PC-3 (cell line): ENCODE results near the gene PBX3. TPM values are rescaled to one million over a fixed set of nuclear protein-coding genes. Genes with fewer than 3 reads are reported as not detected.

Source experiments
- ATAC-seq: fragments of 200-7000 bp; cut with Tn5 transposase; 2 replicates; pipeline ENCODE4 v1.9.1; 2020; ENCODE audit warnings: mild to moderate bottlenecking, moderate library complexity
- BruUV-seq: library from RNA; stranded (reverse); fragments of 400-500 nt; replicated peaks from 2 replicates; lab custom pipeline; 2021; lab: Mats Ljungman, UMichigan
- CTCF ChIA-PET: fragments of 300-600 bp; sonication (Branson Sonifier 250); formaldehyde crosslinking; loops from one replicate; lab custom pipeline; 2022; ENCODE audit warnings: antibody characterized with exemption; lab: Charles Lee
- POLR2A ChIA-PET: fragments of 300-600 bp; sonication (Branson Sonifier 250); formaldehyde crosslinking; loops from one replicate; lab custom pipeline; 2022; ENCODE audit warnings: antibody characterized with exemption; ENCODE audit not compliant: unreplicated experiment; lab: Charles Lee
- DNase-seq: peaks from one replicate; pipeline ENCODE4 v3.0.0-alpha.2; 2015
- H2AFZ ChIP-seq: fragments of 300-600 bp; sonication (generic); 2 replicates; pipeline ENCODE4 v1.6.0; 2016; ENCODE audit warnings: antibody characterized with exemption, low read length
- H3F3A ChIP-seq: fragments of 300-600 bp; sonication (generic); one replicate; pipeline ENCODE4 v1.6.0; 2017; ENCODE audit warnings: antibody characterized with exemption, low read length, control low read depth, mild to moderate bottlenecking; ENCODE audit not compliant: unreplicated experiment
- H3K27ac ChIP-seq: fragments of 300-600 bp; sonication (generic); 2 replicates; pipeline ENCODE4 v1.5.1; 2016; ENCODE audit warnings: mild to moderate bottlenecking, low read length
- H3K27me3 ChIP-seq: fragments of 300-600 bp; sonication (generic); 2 replicates; pipeline ENCODE4 v1.6.1; 2016; ENCODE audit warnings: low read length, mixed read lengths
- H3K36me3 ChIP-seq: fragments of 300-600 bp; sonication (generic); 2 replicates; pipeline ENCODE4 v1.6.1; 2016; ENCODE audit warnings: low read depth, mixed run types, low read length, mixed read lengths
- H3K4me1 ChIP-seq: fragments of 300-600 bp; sonication (generic); 2 replicates; pipeline ENCODE4 v1.5.1; 2016; ENCODE audit warnings: low read length; ENCODE audit not compliant: insufficient read depth
- H3K4me2 ChIP-seq: fragments of 300-600 bp; sonication (generic); 2 replicates; pipeline ENCODE4 v1.6.0; 2016; ENCODE audit warnings: low read length
- H3K4me3 ChIP-seq: fragments of 300-600 bp; sonication (generic); 2 replicates; pipeline ENCODE4 v1.5.1; 2016; ENCODE audit warnings: mild to moderate bottlenecking, low read length, mixed read lengths
- H3K79me2 ChIP-seq: fragments of 300-600 bp; sonication (generic); 2 replicates; pipeline ENCODE4 v1.6.1; 2017; ENCODE audit warnings: low read length, mixed read lengths
- H3K9ac ChIP-seq: fragments of 300-600 bp; sonication (generic); 2 replicates; pipeline ENCODE4 v1.6.0; 2016; ENCODE audit warnings: mild to moderate bottlenecking, low read length
- H3K9me2 ChIP-seq: fragments of 300-600 bp; sonication (generic); replicated peaks from 2 replicates; pipeline ENCODE4 v1.6.1; 2016; ENCODE audit warnings: mixed run types, low read length, mixed read lengths
- H3K9me3 ChIP-seq: fragments of 300-600 bp; sonication (generic); 2 replicates; pipeline ENCODE4 v1.6.1; 2016; ENCODE audit warnings: low read length, mixed read lengths
- H4K20me1 ChIP-seq: fragments of 300-600 bp; sonication (generic); 2 replicates; pipeline ENCODE4 v1.6.1; 2016; ENCODE audit warnings: low read length, mixed read lengths
- EZH2 ChIP-seq: fragments of 300-600 bp; sonication (generic); IDR thresholded peaks from one replicate; pipeline ENCODE4 v1.6.1; 2017; ENCODE audit warnings: antibody characterized with exemption, mild to moderate bottlenecking, low read length; ENCODE audit not compliant: unreplicated experiment
- EZH2phosphoT487 ChIP-seq: fragments of 300-600 bp; sonication (generic); IDR thresholded peaks from 2 replicates; pipeline ENCODE4 v1.6.1; 2018; ENCODE audit warnings: mild to moderate bottlenecking, antibody characterized with exemption, low read length, borderline replicate concordance
- intact Hi-C: fragments of 100-400 bp; cut with micrococcal nuclease; formaldehyde crosslinking; loops from 2 replicates; pipeline ENCODE4 v1.9.0; 2023
- total RNA-seq: library from RNA; depleted of rRNA; stranded (reverse); fragments of >200 nt; gene quantifications from 2 replicates; pipeline ENCODE4 v1.2.3, GENCODE V29; 2014
- TF ChIP-seq, protein P1 (sequence below): fragments of 300-600 bp; sonication (generic); conservative IDR thresholded peaks from 2 replicates; pipeline ENCODE4 v1.5.1; 2017; ENCODE audit warnings: antibody characterized with exemption, low read depth, mild to moderate bottlenecking, low read length

The PBX3 gene
- total RNA-seq, 1 experiment from 2014 or later, result 35.5 TPM

DNA sequence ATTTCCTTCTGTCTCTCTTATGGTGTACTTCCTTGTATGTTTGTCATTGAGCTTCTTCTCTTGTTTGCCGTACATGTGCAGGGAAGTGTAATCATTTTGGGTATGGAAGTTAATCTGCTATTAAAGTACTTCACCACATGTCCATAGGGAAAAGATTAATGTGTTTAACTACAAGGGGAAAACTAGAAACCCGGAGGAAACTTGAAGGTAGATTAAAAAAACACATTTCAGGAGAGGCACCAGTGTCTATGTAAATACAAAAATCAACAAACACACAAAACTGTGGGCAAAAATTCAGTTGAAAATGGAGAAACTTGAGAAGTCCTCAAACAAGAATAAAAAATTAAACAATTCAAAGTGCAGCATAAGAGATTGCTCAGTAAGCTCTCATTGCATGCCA is 166.4 kb downstream of the PBX3 start:
- no peaks in the 10 kb centered on the region for H3K79me2 ChIP-seq
- no peaks in the 10 kb centered on the region for H3F3A ChIP-seq
- no peak overlapping the region for H3K4me2 ChIP-seq
- no peaks in the 10 kb centered on the region for H3K36me3 ChIP-seq
- TF ChIP-seq, protein P1, sequence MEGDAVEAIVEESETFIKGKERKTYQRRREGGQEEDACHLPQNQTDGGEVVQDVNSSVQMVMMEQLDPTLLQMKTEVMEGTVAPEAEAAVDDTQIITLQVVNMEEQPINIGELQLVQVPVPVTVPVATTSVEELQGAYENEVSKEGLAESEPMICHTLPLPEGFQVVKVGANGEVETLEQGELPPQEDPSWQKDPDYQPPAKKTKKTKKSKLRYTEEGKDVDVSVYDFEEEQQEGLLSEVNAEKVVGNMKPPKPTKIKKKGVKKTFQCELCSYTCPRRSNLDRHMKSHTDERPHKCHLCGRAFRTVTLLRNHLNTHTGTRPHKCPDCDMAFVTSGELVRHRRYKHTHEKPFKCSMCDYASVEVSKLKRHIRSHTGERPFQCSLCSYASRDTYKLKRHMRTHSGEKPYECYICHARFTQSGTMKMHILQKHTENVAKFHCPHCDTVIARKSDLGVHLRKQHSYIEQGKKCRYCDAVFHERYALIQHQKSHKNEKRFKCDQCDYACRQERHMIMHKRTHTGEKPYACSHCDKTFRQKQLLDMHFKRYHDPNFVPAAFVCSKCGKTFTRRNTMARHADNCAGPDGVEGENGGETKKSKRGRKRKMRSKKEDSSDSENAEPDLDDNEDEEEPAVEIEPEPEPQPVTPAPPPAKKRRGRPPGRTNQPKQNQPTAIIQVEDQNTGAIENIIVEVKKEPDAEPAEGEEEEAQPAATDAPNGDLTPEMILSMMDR, result no peak
- no peak for TF ChIP-seq EZH2phosphoT487
- TF ChIP-seq EZH2, result no peak
- ChIA-PET POLR2A (no interaction called here), CTCF (no interaction called here)
- DNase-seq (no peak), ATAC-seq (no peak)
- H3K4me1 ChIP-seq, result peaks cover 10% of the 10 kb centered on the region; the same call in 1 of the 2 replicates
- H3K27me3 ChIP-seq, result no peaks in the 10 kb centered on the region
- no peak overlapping the region for H3K4me3 ChIP-seq
- H3K9ac ChIP-seq, result no peak overlapping the region
- H3K9me2 ChIP-seq, result no peaks in the 10 kb centered on the region
- no peaks in the 10 kb centered on the region for H3K9me3 ChIP-seq
- H4K20me1 ChIP-seq, result no peaks in the 10 kb centered on the region
- no peak overlapping the region for H2AFZ ChIP-seq
- no peak overlapping the region for H3K27ac ChIP-seq
- intact Hi-C loops, result no loop called here
- BruUV-seq, result no TSS peak

DNA sequence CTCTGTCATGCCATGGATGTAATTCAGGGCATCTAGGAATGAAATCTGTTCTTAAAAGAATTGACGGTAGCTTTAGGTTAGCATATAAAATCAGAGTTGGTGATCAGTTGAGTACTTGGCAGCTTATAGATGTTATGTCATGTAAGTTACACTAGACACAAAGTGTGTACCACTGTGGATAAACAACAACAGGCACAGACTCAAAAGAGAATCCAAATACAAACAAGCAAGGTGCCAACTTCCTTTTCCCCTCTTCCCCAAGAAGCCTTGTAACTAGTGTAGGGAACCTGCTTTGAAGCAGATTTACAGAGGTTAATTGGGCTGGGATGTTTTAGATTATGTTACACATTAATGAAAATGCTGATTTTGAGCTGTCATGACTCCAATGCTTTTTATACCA is 167.2 kb downstream of the PBX3 start:
- intact Hi-C loops, result no loop called here
- Histone ChIP-seq H3K9me3 (no peaks in the 10 kb centered on the region), H2AFZ (no peak overlapping the region), H3K27me3 (no peaks in the 10 kb centered on the region), H3F3A (no peaks in the 10 kb centered on the region), H3K4me3 (no peak overlapping the region), H4K20me1 (no peaks in the 10 kb centered on the region), H3K79me2 (no peaks in the 10 kb centered on the region), H3K9me2 (no peaks in the 10 kb centered on the region), H3K4me1 (peaks cover 10% of the 10 kb centered on the region; the same call in 1 of the 2 replicates), H3K27ac (no peak overlapping the region), H3K9ac (no peak overlapping the region), H3K4me2 (no peak overlapping the region), H3K36me3 (no peaks in the 10 kb centered on the region)
- no TSS peak for BruUV-seq
- ChIA-PET POLR2A (no interaction called here), CTCF (no interaction called here)
- no peak for DNase-seq
- no peak for ATAC-seq
- no peak for TF ChIP-seq EZH2phosphoT487
- TF ChIP-seq EZH2, result no peak
- TF ChIP-seq, protein P1, result no peak

DNA sequence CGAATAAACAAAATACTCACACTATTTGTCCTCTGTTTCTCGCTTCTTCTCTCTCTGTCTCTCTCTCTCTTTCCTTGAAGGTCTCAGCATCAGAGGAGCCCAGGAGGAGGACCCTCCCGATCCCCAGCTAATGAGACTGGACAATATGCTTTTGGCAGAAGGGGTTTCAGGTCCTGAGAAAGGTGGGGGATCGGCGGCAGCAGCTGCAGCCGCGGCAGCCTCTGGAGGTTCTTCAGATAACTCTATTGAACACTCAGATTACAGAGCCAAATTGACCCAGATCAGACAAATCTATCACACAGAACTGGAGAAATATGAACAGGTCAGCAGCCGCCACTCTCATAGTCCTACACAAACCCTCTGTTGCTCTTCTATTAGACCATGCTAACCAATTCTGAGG is 168.4 kb downstream of the PBX3 start:
- no peaks in the 10 kb centered on the region for H3K9me3 ChIP-seq
- ATAC-seq (no peak), DNase-seq (no peak)
- no peak for TF ChIP-seq EZH2phosphoT487
- TF ChIP-seq EZH2, result no peak
- no peaks in the 10 kb centered on the region for H3K9me2 ChIP-seq
- CTCF ChIA-PET, result no interaction called here
- H3K27ac ChIP-seq, result no peak overlapping the region
- BruUV-seq, result no TSS peak
- no peak overlapping the region for H3K4me3 ChIP-seq
- H4K20me1 ChIP-seq, result no peaks in the 10 kb centered on the region
- H2AFZ ChIP-seq, result no peak overlapping the region
- no peak overlapping the region for H3K9ac ChIP-seq
- no peaks in the 10 kb centered on the region for H3F3A ChIP-seq
- no peaks in the 10 kb centered on the region for H3K36me3 ChIP-seq
- H3K4me2 ChIP-seq, result no peak overlapping the region
- peaks cover 10% of the 10 kb centered on the region; the same call in 1 of the 2 replicates for H3K4me1 ChIP-seq
- POLR2A ChIA-PET, result interaction anchor here (0.6 kb wide), 1 partner anchor 211 kb away, joined by 6 read pairs; no protein-coding TSS in a partner anchor
- intact Hi-C loops, result no loop called here
- no peaks in the 10 kb centered on the region for H3K27me3 ChIP-seq
- H3K79me2 ChIP-seq, result no peaks in the 10 kb centered on the region
